Ectodermal cell (in vitro differentiated cells): ENCODE results near the gene NDUFC2. TPM values are rescaled to one million over a fixed set of nuclear protein-coding genes. Genes with fewer than 3 reads are reported as not detected.

Source experiments
- H3K27ac ChIP-seq: 2 replicates; pipeline ENCODE4 v1.7.0; 2013; ENCODE audit warnings: mild to moderate bottlenecking, low read depth, low read length; ENCODE audit not compliant: insufficient read depth, poor library complexity, severe bottlenecking
- H3K27me3 ChIP-seq: 2 replicates; pipeline ENCODE4 v1.7.0; 2013; ENCODE audit warnings: mild to moderate bottlenecking, low read length; ENCODE audit not compliant: insufficient read depth, control insufficient read depth, poor library complexity, severe bottlenecking
- H3K36me3 ChIP-seq: one replicate; pipeline ENCODE4 v1.7.0; 2013; ENCODE audit warnings: low read length; ENCODE audit not compliant: control insufficient read depth, insufficient read depth
- H3K4me1 ChIP-seq: one replicate; pipeline ENCODE4 v1.7.0; 2013; ENCODE audit warnings: low read length; ENCODE audit not compliant: control insufficient read depth, insufficient read depth
- H3K4me3 ChIP-seq: 2 replicates; pipeline ENCODE4 v1.7.0; 2013; ENCODE audit warnings: low read depth, low read length, control low read depth; ENCODE audit not compliant: insufficient read depth
- H3K9me3 ChIP-seq: 2 replicates; pipeline ENCODE4 v1.7.0; 2013; ENCODE audit warnings: mild to moderate bottlenecking, low read length, moderate library complexity; ENCODE audit not compliant: control insufficient read depth
- WGBS, 2 experiments: methylation state at CpG; one replicate each; pipeline ENCODE4 v1.1.7; 2013; ENCODE audit warnings: missing lambda C conversion rate in 2 of 2; 5-methylcytosine and 5-hydroxymethylcytosine counted together
- polyA plus RNA-seq, 4 experiments: library from polyadenylated mRNA; stranded (reverse); fragments of 50-300 nt; gene quantifications; one replicate each; pipeline ENCODE4 v1.2.3, GENCODE V29; 2013

Gene NDUFC2
- 164 TPM for polyA plus RNA-seq (2013, experiment 1 of 4)
- polyA plus RNA-seq (2013, experiment 2 of 4) = 172 TPM
- 134 TPM for polyA plus RNA-seq (2013, experiment 3 of 4)
- polyA plus RNA-seq (2013, experiment 4 of 4) = 134 TPM

GRCh38 chr11:78079232-78080083 lies at the start of gene NDUFC2:
NDUFC2 (minus strand) TSS chr11:78079862; CDS start chr11:78079744, 118 bp downstream.
- Histone ChIP-seq H3K27ac (peak within 1 kb of the TSS; percentile 69), H3K27me3 (no peaks in the 10 kb centered on the region), H3K4me1 (no peaks in the 10 kb centered on the region), H3K9me3 (no peaks in the 10 kb centered on the region), H3K4me3 (peak within 1 kb of the TSS; percentile 86), H3K36me3 (no peaks in the 10 kb centered on the region)
- 1% methylated on average over 68 of the region's 68 CpGs for WGBS, 2 experiments

- Histone ChIP-seq H3K27me3 (no peaks in the 10 kb centered on the region), H3K27ac (no peak overlapping the region), H3K4me3 (no peak overlapping the region), H3K36me3 (peaks cover 8% of the 10 kb centered on the region), H3K4me1 (no peaks in the 10 kb centered on the region), H3K9me3 (no peaks in the 10 kb centered on the region)
- 93 to 95% methylated on average over 2 to 3 of the region's 3 CpGs for WGBS, 2 experiments
Observed at GRCh38 chr11:78127403-78127802, 47.7 kb upstream of the NDUFC2 start.

- Histone ChIP-seq H3K36me3 (peaks cover 23% of the 10 kb centered on the region), H3K27ac (no peak overlapping the region), H3K4me3 (no peak overlapping the region), H3K4me1 (no peaks in the 10 kb centered on the region), H3K9me3 (no peaks in the 10 kb centered on the region), H3K27me3 (no peaks in the 10 kb centered on the region)
- WGBS, 2 experiments = 96 to 98% methylated on average over 6 of the region's 6 CpGs
Observed at GRCh38 chr11:78112582-78113275, 33.1 kb upstream of the NDUFC2 start.

- Histone ChIP-seq H3K27ac (no peak overlapping the region), H3K27me3 (no peaks in the 10 kb centered on the region), H3K36me3 (peaks cover 23% of the 10 kb centered on the region), H3K9me3 (no peaks in the 10 kb centered on the region), H3K4me1 (no peaks in the 10 kb centered on the region), H3K4me3 (no peak overlapping the region)
- 100% methylated on average over 1 to 2 of the region's 2 CpGs for WGBS, 2 experiments
Observed at GRCh38 chr11:78111298-78111697, 31.6 kb upstream of the NDUFC2 start.

GRCh38 chr11:78110830-78111229 lies 31.2 kb upstream of the NDUFC2 start:
- Histone ChIP-seq H3K9me3 (no peaks in the 10 kb centered on the region), H3K27me3 (no peaks in the 10 kb centered on the region), H3K27ac (no peak overlapping the region), H3K4me1 (no peaks in the 10 kb centered on the region), H3K4me3 (no peak overlapping the region), H3K36me3 (peaks cover 23% of the 10 kb centered on the region)
- 89 to 90% methylated on average over 2 of the region's 2 CpGs for WGBS, 2 experiments

- 93 to 99% methylated on average over 5 of the region's 5 CpGs for WGBS, 2 experiments
- H3K4me1 ChIP-seq = no peaks in the 10 kb centered on the region
- no peaks in the 10 kb centered on the region for H3K9me3 ChIP-seq
- H3K36me3 ChIP-seq = peaks cover 23% of the 10 kb centered on the region
- no peak overlapping the region for H3K4me3 ChIP-seq
- no peak overlapping the region for H3K27ac ChIP-seq
- no peaks in the 10 kb centered on the region for H3K27me3 ChIP-seq
Observed at GRCh38 chr11:78110351-78110750, 30.7 kb upstream of the NDUFC2 start.

- WGBS, 2 experiments = 91 to 92% methylated on average over 3 of the region's 3 CpGs
- no peaks in the 10 kb centered on the region for H3K4me1 ChIP-seq
- no peak overlapping the region for H3K4me3 ChIP-seq
- no peak overlapping the region for H3K27ac ChIP-seq
- H3K9me3 ChIP-seq = no peaks in the 10 kb centered on the region
- peaks cover 23% of the 10 kb centered on the region for H3K36me3 ChIP-seq
- H3K27me3 ChIP-seq = no peaks in the 10 kb centered on the region
Observed at GRCh38 chr11:78109081-78110015, 29.7 kb upstream of the NDUFC2 start.

GRCh38 chr11:78100676-78101472 lies 21.2 kb upstream of the NDUFC2 start:
- Histone ChIP-seq H3K27me3 (no peaks in the 10 kb centered on the region), H3K4me1 (no peaks in the 10 kb centered on the region), H3K9me3 (no peaks in the 10 kb centered on the region), H3K36me3 (peaks cover 23% of the 10 kb centered on the region), H3K27ac (no peak overlapping the region), H3K4me3 (no peak overlapping the region)
- WGBS, 2 experiments = 95 to 97% methylated on average over 2 of the region's 2 CpGs

- Histone ChIP-seq H3K9me3 (no peaks in the 10 kb centered on the region), H3K4me3 (no peak overlapping the region), H3K27ac (no peak overlapping the region), H3K36me3 (peaks cover 23% of the 10 kb centered on the region), H3K4me1 (no peaks in the 10 kb centered on the region), H3K27me3 (no peaks in the 10 kb centered on the region)
- WGBS, 2 experiments = 93 to 96% methylated on average over 5 of the region's 5 CpGs
Observed at GRCh38 chr11:78100261-78100660, 20.6 kb upstream of the NDUFC2 start.
